ENCODE results near the gene PCNT.

Gene PCNT

GRCh38 chr21:46411236-46411635 is 87.3 kb downstream of the PCNT start:
- TF ChIP-seq CTCF (IDR thresholded peaks at IDR 0.05) = no peak

DNA sequence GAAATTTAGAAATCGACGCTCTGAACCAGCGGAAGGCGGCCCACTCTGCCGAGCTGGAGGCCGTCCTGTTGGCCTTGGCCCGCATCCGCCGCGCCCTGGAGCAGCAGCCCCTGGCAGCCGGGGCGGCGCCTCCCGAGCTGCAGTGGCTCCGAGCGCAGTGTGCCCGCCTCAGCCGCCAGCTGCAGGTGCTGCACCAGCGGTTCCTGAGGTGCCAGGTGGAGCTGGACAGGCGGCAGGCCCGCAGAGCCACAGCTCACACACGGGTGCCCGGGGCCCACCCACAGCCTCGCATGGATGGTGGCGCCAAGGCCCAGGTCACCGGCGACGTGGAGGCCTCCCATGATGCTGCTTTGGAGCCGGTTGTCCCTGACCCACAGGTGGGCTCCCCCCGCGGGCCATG is 87.7 kb downstream of the PCNT start:
- no peak for TF ChIP-seq CTCF (IDR thresholded peaks at IDR 0.05)

- TF ChIP-seq CTCF (IDR thresholded peaks at IDR 0.05) = no peak
These were observed 88.8 kb downstream of the PCNT start for GRCh38 chr21:46412521-46413364.

GRCh38 chr21:46413365-46413696 is 89.4 kb downstream of the PCNT start:
- TF ChIP-seq CTCF (IDR thresholded peaks at IDR 0.05) = no peak

DNA sequence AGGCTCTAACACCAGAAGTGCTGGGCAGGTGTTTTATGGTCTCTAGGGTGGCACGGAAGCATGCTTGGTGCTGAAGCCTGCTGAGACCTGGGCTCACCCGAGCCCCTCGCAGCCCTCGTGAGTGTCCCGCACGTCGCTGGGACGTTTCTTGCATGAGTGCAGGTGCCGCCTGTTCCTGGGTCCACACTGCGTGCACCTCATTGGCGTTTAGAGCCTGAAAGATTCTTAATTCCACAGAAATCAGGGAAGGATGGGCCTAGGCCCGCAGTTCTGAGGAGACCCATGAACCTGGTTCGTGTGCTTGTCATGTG is 91.0 kb downstream of the PCNT start:
- no peak for TF ChIP-seq CTCF (IDR thresholded peaks at IDR 0.05)

DNA sequence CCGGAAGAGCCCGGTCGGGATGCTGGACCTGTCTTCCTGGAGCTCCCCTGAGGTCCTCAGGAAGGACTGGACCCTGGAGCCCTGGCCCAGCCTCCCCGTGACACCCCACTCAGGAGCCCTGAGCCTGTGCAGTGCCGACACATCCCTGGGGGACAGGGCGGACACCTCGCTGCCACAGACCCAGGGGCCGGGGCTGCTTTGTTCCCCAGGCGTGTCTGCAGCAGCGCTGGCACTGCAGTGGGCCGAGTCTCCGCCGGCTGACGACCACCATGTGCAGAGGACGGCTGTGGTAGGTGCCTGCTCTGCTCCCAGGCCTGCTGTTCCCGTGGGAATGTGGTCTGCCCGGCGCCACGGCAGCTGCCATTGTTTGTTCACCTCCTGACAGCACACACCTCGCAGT is 92.6 kb downstream of the PCNT start:
- TF ChIP-seq CTCF (IDR thresholded peaks at IDR 0.05) = no peak

DNA sequence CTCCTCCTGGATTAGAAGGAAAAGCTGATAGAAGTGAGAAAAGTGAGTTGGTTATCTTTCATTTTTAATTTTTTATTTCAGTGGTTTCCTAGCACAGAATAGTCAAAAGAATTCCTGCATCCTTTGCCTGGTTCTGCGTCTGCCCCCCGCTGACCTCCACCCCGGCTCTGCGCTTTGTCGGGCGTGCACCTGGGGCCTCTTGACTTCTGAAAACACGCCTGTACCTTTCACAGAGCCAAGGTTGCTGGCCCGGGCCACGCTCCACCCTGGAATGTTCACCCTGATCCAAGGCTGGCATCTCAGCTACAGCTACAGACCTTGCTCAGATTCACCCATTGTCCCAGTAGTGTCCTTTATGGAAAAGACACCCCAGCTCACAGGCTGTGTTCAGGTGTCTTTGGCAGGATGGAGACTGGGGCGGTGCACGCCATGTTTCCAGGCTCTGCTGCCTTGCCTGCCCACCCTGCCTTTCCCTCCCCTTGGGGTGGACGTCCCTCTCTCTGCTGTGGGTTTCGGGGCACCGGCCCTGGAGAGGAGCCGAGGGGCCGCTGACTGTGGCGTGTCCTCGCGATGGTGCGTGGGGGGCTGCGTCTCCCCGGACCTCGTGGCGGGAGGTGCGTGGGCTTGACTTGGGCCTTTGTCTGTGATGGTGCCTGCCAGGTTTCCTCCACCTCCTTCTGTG is 94.5 kb downstream of the PCNT start:
- TF ChIP-seq CTCF (IDR thresholded peaks at IDR 0.05) = no peak

Measured in LNCAP (cell line).